Keratinocyte (primary cell): ENCODE data around the gene DMRTB1.

Experiments used
- EZH2 ChIP-seq: IDR thresholded peaks from one replicate; pipeline ENCODE4 v1.6.1; 2012; ENCODE audit warnings: inconsistent platforms, mild to moderate bottlenecking, low read length, moderate library complexity
- TF ChIP-seq, protein P1 (sequence below), 3 experiments: IDR thresholded peaks in 1 of 3; conservative IDR thresholded peaks in 1 of 3; optimal IDR thresholded peaks in 1 of 3; 2 replicates in 2 of 3; 3 replicates in 1 of 3; pipeline versions ENCODE3 to v1.5.1; 2011; ENCODE audit warnings: low read length in 3 of 3, mild to moderate bottlenecking in 3 of 3, moderate library complexity in 2 of 3, control low read depth in 1 of 3, inconsistent platforms in 1 of 3; ENCODE audit not compliant: insufficient read depth in 2 of 3; ENCODE audit errors: extremely low read depth in 1 of 3

DNA sequence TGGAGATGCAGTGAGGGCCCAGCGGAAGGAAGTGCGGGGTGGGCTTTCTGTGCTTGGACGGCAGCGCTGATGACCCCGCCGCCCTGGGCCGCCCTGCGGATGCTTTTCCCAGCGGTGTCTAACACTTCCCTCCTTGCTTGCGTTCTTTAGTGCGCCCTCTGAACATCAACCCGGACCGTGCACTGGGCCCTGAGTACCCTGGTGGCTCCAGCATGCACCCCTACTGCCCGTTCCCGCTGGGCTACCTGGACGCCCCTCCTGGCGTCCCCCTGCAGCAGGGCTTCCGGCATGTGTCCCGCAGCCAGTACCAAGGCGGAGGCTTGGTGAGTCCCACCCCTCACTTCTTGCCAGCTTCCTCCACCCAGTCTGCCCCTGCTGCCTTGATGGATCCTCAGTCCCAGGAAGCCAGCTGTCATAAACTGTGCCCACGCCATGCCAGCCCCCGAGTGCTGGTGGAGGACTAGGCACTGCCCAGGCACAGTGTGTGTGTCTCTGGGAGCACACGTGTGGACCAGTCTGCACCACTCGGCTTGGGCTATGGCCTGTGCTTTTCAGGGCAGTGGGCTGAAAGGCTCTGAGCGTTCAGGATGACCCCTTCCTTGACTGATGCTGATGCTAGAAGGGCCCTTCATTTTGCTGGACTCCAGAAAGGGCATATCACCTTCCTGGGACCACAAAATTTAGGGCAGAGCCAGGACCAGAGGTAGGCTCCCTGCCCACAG lies 2.3 kb downstream of the DMRTB1 start:
- TF ChIP-seq, protein P1, sequence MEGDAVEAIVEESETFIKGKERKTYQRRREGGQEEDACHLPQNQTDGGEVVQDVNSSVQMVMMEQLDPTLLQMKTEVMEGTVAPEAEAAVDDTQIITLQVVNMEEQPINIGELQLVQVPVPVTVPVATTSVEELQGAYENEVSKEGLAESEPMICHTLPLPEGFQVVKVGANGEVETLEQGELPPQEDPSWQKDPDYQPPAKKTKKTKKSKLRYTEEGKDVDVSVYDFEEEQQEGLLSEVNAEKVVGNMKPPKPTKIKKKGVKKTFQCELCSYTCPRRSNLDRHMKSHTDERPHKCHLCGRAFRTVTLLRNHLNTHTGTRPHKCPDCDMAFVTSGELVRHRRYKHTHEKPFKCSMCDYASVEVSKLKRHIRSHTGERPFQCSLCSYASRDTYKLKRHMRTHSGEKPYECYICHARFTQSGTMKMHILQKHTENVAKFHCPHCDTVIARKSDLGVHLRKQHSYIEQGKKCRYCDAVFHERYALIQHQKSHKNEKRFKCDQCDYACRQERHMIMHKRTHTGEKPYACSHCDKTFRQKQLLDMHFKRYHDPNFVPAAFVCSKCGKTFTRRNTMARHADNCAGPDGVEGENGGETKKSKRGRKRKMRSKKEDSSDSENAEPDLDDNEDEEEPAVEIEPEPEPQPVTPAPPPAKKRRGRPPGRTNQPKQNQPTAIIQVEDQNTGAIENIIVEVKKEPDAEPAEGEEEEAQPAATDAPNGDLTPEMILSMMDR (optimal IDR thresholded peaks at IDR 0.05 in 1 of 3, IDR thresholded peaks at IDR 0.05 in 1 of 3, conservative IDR thresholded peaks at IDR 0.05 in 1 of 3; ENCODE audit: extremely low read depth in 1 of 3, insufficient read depth in 2 of 3, low read length in 3 of 3) = no peak
- no peak for TF ChIP-seq EZH2
